ENCODE measurements around the gene WWC2. TPM values are rescaled to one million over a fixed set of nuclear protein-coding genes. Genes with fewer than 3 reads are reported as not detected.

WWC2 gene
- total and polyA plus RNA-seq, 2 experiments from 2014 or later, result 33.2 to 48.3 TPM

DNA sequence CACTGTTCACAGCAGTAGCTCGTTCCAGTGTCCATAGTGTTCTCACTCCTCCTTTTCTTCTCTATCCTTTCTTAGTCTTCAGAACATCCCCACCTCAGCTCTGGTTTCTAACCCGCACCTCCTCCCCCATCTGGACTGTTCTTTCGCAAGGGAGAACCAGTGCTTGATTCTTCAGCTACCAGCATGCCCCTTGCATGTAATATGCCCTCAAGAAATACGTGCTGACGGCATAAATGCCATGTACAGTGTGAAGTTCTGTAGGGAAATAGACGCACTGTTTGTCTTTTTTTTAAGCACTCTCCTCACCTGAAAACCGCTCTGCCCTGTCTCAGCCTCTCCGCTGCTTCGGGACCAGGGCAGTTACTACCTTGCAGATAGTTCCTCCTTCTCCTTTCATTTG lies 215.7 kb downstream of the WWC2 start:
- 0 out of 2 replicates have a peak, but pooled peaks cover 7% of the 10 kb centered on the region for H3F3A ChIP-seq (ENCODE audit: insufficient read depth)
- no peaks in the 10 kb centered on the region for H3K4me1 ChIP-seq (ENCODE audit: insufficient read depth)
- TF ChIP-seq EZH2phosphoT487 (IDR thresholded peaks at IDR 0.05; ENCODE audit: insufficient read depth, low read depth) (no peak), EZH2 (IDR thresholded peaks at IDR 0.05; ENCODE audit: insufficient read depth, poor library complexity, severe bottlenecking) (no peak)
- no peak overlapping the region for H3K4me3 ChIP-seq
- H3K9me3 ChIP-seq (ENCODE audit: low read depth), result no peaks in the 10 kb centered on the region
- H3K27ac ChIP-seq, result no peak overlapping the region
- no peaks in the 10 kb centered on the region for H4K20me1 ChIP-seq (ENCODE audit: insufficient read depth)
- no peak overlapping the region for H3K4me2 ChIP-seq (ENCODE audit: unreplicated experiment)
- H2AFZ ChIP-seq, result no peak overlapping the region
- WGBS, 2 experiments (ENCODE audit: low coverage in 1 of 2, low lambda C conversion rate in 2 of 2, missing lambda C conversion rate in 2 of 2), result 88 to 89% methylated on average over 9 of the region's 9 CpGs
- peaks cover 44% of the 10 kb centered on the region; the same call in 1 of the 2 replicates for H3K36me3 ChIP-seq (ENCODE audit: low read depth)
- H3K27me3 ChIP-seq (replicated peaks; ENCODE audit: insufficient read depth), result no peaks in the 10 kb centered on the region
- no peaks in the 10 kb centered on the region for H3K79me2 ChIP-seq (ENCODE audit: insufficient read depth)
- no peaks in the 10 kb centered on the region for H3K9me2 ChIP-seq (ENCODE audit: insufficient read depth)
- H3K9ac ChIP-seq, result no peak overlapping the region
- in situ Hi-C loops (cut with MboI), result no loop called here
- DNase-seq, result no peak

DNA sequence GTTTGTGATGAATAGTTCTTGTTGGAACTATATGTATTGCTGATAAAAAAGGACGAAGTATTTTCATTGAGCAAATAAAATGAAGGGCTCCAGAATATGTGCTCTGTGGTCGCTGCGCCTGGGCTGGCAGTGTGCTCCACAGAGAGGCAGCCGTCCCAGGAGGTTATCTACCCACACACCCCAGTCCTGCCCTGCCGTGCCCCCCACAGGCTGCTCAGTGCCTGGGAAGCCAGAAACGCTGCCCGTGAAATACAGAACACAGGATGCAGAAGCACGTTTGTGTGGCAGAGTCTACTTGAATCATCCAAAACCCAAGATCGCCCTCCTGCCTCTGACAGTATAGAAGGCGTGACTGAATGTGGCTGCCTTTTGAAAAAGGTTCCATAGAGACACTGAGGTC lies 219.6 kb downstream of the WWC2 start:
- Histone ChIP-seq H3K4me1 (ENCODE audit: insufficient read depth) (no peaks in the 10 kb centered on the region), H3K79me2 (ENCODE audit: insufficient read depth) (no peaks in the 10 kb centered on the region), H3K9me3 (ENCODE audit: low read depth) (no peaks in the 10 kb centered on the region), H4K20me1 (ENCODE audit: insufficient read depth) (no peaks in the 10 kb centered on the region), H3K4me3 (no peak overlapping the region), H3K9ac (no peak overlapping the region), H3K36me3 (ENCODE audit: low read depth) (peaks cover 46% of the 10 kb centered on the region), H3K27ac (no peak overlapping the region), H2AFZ (no peak overlapping the region), H3K4me2 (ENCODE audit: unreplicated experiment) (no peak overlapping the region), H3F3A (ENCODE audit: insufficient read depth) (peaks cover 7% of the 10 kb centered on the region; the same call in 1 of the 2 replicates), H3K27me3 (replicated peaks; ENCODE audit: insufficient read depth) (no peaks in the 10 kb centered on the region), H3K9me2 (ENCODE audit: insufficient read depth) (no peaks in the 10 kb centered on the region)
- in situ Hi-C loops (cut with MboI), result no loop called here
- 92 to 94% methylated on average over 10 of the region's 10 CpGs for WGBS, 2 experiments (ENCODE audit: low coverage in 1 of 2, low lambda C conversion rate in 2 of 2, missing lambda C conversion rate in 2 of 2)
- TF ChIP-seq EZH2 (IDR thresholded peaks at IDR 0.05; ENCODE audit: insufficient read depth, poor library complexity, severe bottlenecking), result no peak
- no peak for TF ChIP-seq EZH2phosphoT487 (IDR thresholded peaks at IDR 0.05; ENCODE audit: insufficient read depth, low read depth)
- DNase-seq, result no peak

DNA sequence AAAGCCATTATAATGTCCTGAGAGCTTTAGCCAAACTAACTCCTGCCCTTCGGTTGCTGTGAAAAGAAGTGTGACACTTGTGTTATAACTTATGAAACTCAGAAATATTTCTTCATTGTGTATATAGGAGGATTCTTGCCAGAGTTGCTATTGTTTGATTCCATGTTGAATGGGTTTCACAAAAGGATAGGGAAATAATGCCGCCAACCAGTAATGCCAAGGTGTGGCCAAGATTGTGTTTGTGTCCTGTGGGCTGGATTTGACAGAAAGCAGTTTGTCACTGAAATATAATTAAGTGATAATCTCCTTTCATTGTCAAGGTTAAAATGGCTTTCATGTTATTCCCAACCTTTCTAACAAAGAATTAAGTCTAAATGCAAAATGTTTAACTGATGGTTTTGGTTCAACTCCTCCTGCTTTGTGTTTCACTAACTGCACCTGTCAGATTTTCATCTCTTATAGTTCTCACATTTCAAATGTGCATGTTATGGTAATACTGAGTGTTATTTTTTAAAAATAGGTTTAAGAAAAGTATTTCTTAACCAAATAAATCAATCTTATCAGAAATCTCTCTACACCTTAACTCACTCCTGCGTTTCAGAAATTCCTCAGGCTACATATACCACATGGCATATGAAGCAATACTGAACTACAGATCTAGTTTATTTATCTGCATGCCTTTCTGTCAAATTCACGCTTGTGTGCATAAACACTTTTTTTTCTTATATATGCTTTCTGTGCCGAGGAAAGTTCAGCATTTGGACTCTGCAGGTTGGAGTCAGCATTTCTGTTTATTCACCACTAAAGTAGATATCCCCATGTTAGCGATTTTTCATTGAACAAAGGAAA lies 221.4 kb downstream of the WWC2 start, which contains the start of gene CLDN22:
Gene CLDN22, minus strand, starts transcription at position 66 of the 849 bp plus-strand sequence. Its CDS starts 58 bp downstream, at position 8.
- Histone ChIP-seq H3K27me3 (replicated peaks; ENCODE audit: insufficient read depth) (no peaks in the 10 kb centered on the region), H2AFZ (no peak within 1 kb of the TSS), H4K20me1 (ENCODE audit: insufficient read depth) (no peaks in the 10 kb centered on the region), H3F3A (ENCODE audit: insufficient read depth) (peaks cover 7% of the 10 kb centered on the region; the same call in 1 of the 2 replicates), H3K4me1 (ENCODE audit: insufficient read depth) (no peaks in the 10 kb centered on the region), H3K79me2 (ENCODE audit: insufficient read depth) (no peaks in the 10 kb centered on the region), H3K9me3 (ENCODE audit: low read depth) (no peaks in the 10 kb centered on the region), H3K4me3 (no peak within 1 kb of the TSS), H3K27ac (no peak within 1 kb of the TSS), H3K9me2 (ENCODE audit: insufficient read depth) (no peaks in the 10 kb centered on the region), H3K9ac (no peak within 1 kb of the TSS), H3K4me2 (ENCODE audit: unreplicated experiment) (no peak within 1 kb of the TSS), H3K36me3 (ENCODE audit: low read depth) (peaks cover 42% of the 10 kb centered on the region)
- TF ChIP-seq EZH2phosphoT487 (IDR thresholded peaks at IDR 0.05; ENCODE audit: insufficient read depth, low read depth), result no peak
- TF ChIP-seq EZH2 (IDR thresholded peaks at IDR 0.05; ENCODE audit: insufficient read depth, poor library complexity, severe bottlenecking), result no peak
- WGBS, 2 experiments (ENCODE audit: low coverage in 1 of 2, low lambda C conversion rate in 2 of 2, missing lambda C conversion rate in 2 of 2), result 74 to 79% methylated on average over 6 of the region's 6 CpGs
- no peak for DNase-seq
- in situ Hi-C loops (cut with MboI), result no loop called here

DNA sequence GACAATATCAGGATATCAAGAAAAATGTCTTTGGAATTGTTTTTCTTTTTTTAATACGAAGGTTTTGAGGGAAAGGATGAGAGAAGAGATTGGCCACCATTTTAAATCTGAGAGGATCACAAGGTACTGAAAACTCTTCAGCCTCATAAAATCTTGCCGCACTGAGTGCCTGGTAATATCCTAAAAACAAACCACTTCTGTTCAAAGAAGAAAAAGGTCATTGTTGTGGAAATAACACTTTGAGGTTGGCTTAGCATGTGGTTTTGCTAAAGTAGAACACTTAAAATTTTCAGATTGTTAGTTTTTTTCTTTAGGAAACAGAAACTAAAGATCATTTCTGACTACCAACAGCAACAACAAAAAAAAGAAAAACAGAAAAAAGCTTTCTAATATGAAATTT lies 222.0 kb downstream of the WWC2 start:
- H2AFZ ChIP-seq, result no peak overlapping the region
- TF ChIP-seq EZH2 (IDR thresholded peaks at IDR 0.05; ENCODE audit: insufficient read depth, poor library complexity, severe bottlenecking) (no peak), EZH2phosphoT487 (IDR thresholded peaks at IDR 0.05; ENCODE audit: insufficient read depth, low read depth) (no peak)
- peaks cover 35% of the 10 kb centered on the region for H3K36me3 ChIP-seq (ENCODE audit: low read depth)
- no peaks in the 10 kb centered on the region for H3K9me2 ChIP-seq (ENCODE audit: insufficient read depth)
- WGBS, 2 experiments (ENCODE audit: low coverage in 1 of 2, low lambda C conversion rate in 2 of 2, missing lambda C conversion rate in 2 of 2), result 96 to 100% methylated on average over 2 of the region's 2 CpGs
- H3K27me3 ChIP-seq (replicated peaks; ENCODE audit: insufficient read depth), result no peaks in the 10 kb centered on the region
- H3K4me1 ChIP-seq (ENCODE audit: insufficient read depth), result no peaks in the 10 kb centered on the region
- H3F3A ChIP-seq (ENCODE audit: insufficient read depth), result peaks cover 13% of the 10 kb centered on the region
- H3K4me2 ChIP-seq (ENCODE audit: unreplicated experiment), result no peak overlapping the region
- H3K27ac ChIP-seq, result no peak overlapping the region
- no peaks in the 10 kb centered on the region for H4K20me1 ChIP-seq (ENCODE audit: insufficient read depth)
- H3K4me3 ChIP-seq, result no peak overlapping the region
- in situ Hi-C loops (cut with MboI), result no loop called here
- no peaks in the 10 kb centered on the region for H3K9me3 ChIP-seq (ENCODE audit: low read depth)
- DNase-seq, result no peak
- H3K79me2 ChIP-seq (ENCODE audit: insufficient read depth), result no peaks in the 10 kb centered on the region
- no peak overlapping the region for H3K9ac ChIP-seq
